ENCODE measurements around the gene PSAP. TPM values are rescaled to one million over a fixed set of nuclear protein-coding genes. Genes with fewer than 3 reads are reported as not detected.

Gene PSAP
- total RNA-seq, 2 experiments from 2014 or later: 111 to 118 TPM

- H3K27ac Mint-ChIP-seq: no peak overlapping the region
- H3K4me1 Mint-ChIP-seq: peaks cover 10% of the 10 kb centered on the region
- CTCF ChIA-PET: no interaction called here
- H3K27me3 Mint-ChIP-seq: peaks cover 7% of the 10 kb centered on the region
- no peaks in the 10 kb centered on the region for H3K36me3 Mint-ChIP-seq
- H3K9me3 Mint-ChIP-seq (ENCODE audit: low read depth): no peaks in the 10 kb centered on the region
- H3K4me3 Mint-ChIP-seq: no peak overlapping the region
- DNase-seq (no peak), ATAC-seq (no peak)
Measured at GRCh38 chr10:71802235-71802634, 48.8 kb downstream of the PSAP start.

DNA sequence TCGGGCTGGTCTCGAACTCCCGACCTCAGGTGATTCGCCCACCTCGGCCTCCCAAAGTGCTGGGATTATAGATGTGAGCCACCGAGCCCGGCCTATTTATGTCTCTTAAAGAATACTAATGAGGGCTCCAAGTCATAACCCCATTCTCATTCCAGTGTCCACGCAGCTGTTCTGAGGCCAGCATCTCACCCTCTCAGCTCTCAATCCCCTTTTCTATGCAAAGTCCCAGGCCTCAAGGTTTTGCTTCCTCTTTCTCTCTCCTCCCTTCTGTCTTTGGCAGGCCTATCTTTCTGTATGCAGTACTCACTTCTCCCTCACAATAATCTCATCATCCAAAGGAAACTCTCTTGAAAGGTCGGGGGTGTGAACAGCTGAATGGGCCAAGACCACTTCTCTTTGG lies 49.7 kb downstream of the PSAP start:
- Mint-ChIP-seq H3K4me1 (peaks cover 17% of the 10 kb centered on the region), H3K27ac (no peak overlapping the region), H3K27me3 (peaks cover 7% of the 10 kb centered on the region), H3K4me3 (no peak overlapping the region), H3K36me3 (no peaks in the 10 kb centered on the region), H3K9me3 (ENCODE audit: low read depth) (no peaks in the 10 kb centered on the region)
- ATAC-seq (no peak), DNase-seq (no peak)
- CTCF ChIA-PET: interaction anchor here (0.7 to 1.7 kb wide), 2 partner anchors 10 to 11 kb away, joined by 3 to 4 read pairs; no protein-coding TSS in a partner anchor

DNA sequence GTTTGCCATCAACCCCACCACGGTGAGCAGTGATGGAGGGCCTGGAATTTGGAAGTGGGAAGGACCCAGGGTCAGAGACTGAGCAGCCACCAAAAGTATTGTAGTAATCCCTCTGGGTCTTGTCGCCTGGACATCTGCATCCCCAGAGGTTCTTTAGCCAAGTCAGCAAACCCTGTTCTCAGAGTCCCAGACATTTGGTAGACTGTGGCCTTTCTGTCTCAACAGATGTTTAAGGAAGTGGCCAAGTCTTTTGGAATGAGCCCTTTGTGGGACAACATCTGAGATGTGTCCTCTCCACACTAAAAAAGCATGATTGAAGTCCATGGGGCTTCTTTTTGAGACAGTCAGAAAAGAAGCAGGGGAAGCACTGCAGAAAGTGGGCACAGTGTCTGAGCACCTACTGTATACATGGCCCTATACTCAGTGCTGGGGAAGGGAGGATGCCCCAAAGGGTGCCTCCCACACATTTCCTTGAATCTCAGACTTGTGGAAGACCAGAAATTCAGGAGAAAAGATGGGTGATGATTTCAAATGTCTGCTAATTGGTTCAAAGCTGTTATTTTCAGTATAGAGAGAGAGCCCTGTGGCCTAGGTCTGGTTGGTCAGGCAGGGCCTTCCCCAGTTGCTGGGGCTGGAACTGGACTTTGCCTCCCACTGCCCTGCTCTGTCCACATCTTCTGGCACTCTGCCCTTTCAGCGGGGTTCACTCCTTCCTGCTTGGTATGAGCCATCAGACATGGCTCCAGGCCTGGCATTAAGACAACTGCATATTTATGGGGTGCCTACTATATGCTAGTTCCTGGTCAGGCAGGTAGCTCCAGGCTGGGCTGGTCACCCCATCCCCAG lies 51.2 kb downstream of the PSAP start:
- Mint-ChIP-seq H3K27ac (no peak overlapping the region), H3K9me3 (ENCODE audit: low read depth) (no peaks in the 10 kb centered on the region), H3K4me1 (peaks cover 17% of the 10 kb centered on the region), H3K27me3 (peaks cover under 1% of the 10 kb centered on the region), H3K4me3 (no peak overlapping the region), H3K36me3 (no peaks in the 10 kb centered on the region)
- CTCF ChIA-PET: no interaction called here
- ATAC-seq (no peak), DNase-seq (no peak)

DNA sequence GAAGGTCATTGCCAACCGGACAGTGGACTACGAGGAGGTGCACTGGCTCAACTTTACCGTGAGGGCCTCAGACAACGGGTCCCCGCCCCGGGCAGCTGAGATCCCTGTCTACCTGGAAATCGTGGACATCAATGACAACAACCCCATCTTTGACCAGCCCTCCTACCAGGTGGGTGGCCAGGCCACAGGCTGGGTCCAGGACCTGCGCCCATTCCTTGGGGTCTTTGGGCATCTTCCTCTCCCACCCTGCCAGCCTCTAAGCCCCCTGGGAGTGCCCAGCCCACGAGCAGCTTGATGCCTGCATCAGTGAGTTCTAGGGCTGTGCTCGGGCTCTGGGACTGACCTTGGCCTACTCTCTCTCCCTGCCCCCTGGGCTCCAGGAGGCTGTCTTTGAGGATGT lies 51.9 kb downstream of the PSAP start:
- ATAC-seq (no peak), DNase-seq (no peak)
- H3K36me3 Mint-ChIP-seq: no peaks in the 10 kb centered on the region
- CTCF ChIA-PET: interaction anchor here (0.9 to 2.2 kb wide), 2 partner anchors 12 to 26 kb away, joined by 3 to 6 read pairs; partner anchors contain the start of gene VSIR
- H3K27ac Mint-ChIP-seq: no peak overlapping the region
- H3K9me3 Mint-ChIP-seq (ENCODE audit: low read depth): no peaks in the 10 kb centered on the region
- H3K4me1 Mint-ChIP-seq: peaks cover 17% of the 10 kb centered on the region
- no peaks in the 10 kb centered on the region for H3K27me3 Mint-ChIP-seq
- no peak overlapping the region for H3K4me3 Mint-ChIP-seq

DNA sequence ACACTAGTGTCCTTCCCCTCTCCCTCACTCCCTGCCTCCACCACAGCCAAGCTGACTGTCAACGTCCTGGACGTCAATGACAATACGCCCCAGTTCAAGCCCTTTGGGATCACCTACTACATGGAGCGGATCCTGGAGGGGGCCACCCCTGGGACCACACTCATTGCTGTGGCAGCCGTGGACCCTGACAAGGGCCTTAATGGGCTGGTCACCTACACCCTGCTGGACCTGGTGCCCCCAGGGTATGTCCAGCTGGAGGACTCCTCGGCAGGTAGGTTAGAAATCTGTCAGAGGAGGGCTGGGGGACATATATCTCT lies 52.8 kb downstream of the PSAP start:
- no peak overlapping the region for H3K4me3 Mint-ChIP-seq
- H3K27ac Mint-ChIP-seq: no peak overlapping the region
- DNase-seq: no peak
- H3K9me3 Mint-ChIP-seq (ENCODE audit: low read depth): no peaks in the 10 kb centered on the region
- CTCF ChIA-PET: interaction anchor here (0.9 to 2.2 kb wide), 2 partner anchors 13 to 25 kb away, joined by 3 to 6 read pairs; partner anchors contain the start of gene VSIR
- peaks cover 17% of the 10 kb centered on the region for H3K4me1 Mint-ChIP-seq
- H3K36me3 Mint-ChIP-seq: no peaks in the 10 kb centered on the region
- H3K27me3 Mint-ChIP-seq: no peaks in the 10 kb centered on the region
- no peak for ATAC-seq

DNA sequence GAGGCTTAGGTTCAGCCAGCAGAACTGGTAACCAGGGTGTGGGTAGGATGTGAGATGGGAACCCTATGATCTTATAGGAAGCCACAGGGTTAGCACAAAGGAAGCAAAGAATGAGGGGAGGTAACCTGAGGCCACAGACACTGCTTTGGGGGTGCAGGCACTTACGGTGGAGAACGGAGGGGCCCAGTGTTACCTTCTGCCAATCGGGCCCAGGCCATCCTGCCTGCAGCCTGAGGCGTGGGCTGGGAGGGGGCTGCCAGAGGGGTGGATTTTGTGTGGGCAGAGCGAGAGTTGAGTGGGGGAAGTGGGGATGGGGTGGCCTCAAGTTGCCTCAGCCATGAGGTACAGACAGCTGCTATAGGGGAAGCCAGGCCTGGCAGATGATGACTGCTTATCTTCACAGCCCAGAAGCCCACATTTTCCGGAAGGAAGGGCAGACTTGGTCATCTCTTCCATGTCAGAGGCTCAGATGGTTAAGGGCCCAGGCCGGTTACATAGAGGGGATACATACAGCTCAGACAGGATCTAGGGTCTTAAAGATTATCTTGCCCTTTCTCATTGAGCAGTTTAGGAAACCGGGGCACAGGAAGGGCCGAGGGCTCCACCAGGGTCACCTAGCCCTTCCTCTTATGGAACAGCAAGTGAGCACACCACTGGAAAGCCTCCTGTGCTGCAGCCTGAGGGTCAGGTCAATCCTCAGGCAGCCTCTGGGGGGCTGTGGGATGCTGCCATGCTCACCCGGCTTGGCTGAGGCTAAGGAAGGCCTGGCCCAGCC lies 53.3 kb downstream of the PSAP start:
- Mint-ChIP-seq H3K27ac (no peak overlapping the region), H3K36me3 (no peaks in the 10 kb centered on the region), H3K4me3 (no peak overlapping the region), H3K27me3 (no peaks in the 10 kb centered on the region), H3K9me3 (ENCODE audit: low read depth) (no peaks in the 10 kb centered on the region), H3K4me1 (peaks cover 17% of the 10 kb centered on the region)
- no peak for DNase-seq
- CTCF ChIA-PET: interaction anchor here (1.2 to 2.2 kb wide), 2 partner anchors 14 to 25 kb away, joined by 3 to 6 read pairs; partner anchors contain the start of gene VSIR
- ATAC-seq: peak; percentile 51

- H3K36me3 Mint-ChIP-seq: no peaks in the 10 kb centered on the region
- CTCF ChIA-PET: interaction anchor here (1.2 to 2.2 kb wide), 2 partner anchors 14 to 24 kb away, joined by 3 to 6 read pairs; partner anchors contain the start of gene VSIR
- DNase-seq: no peak
- peaks cover 17% of the 10 kb centered on the region for H3K4me1 Mint-ChIP-seq
- H3K27ac Mint-ChIP-seq: no peak overlapping the region
- no peak overlapping the region for H3K4me3 Mint-ChIP-seq
- ATAC-seq: no peak
- H3K9me3 Mint-ChIP-seq (ENCODE audit: low read depth): no peaks in the 10 kb centered on the region
- no peaks in the 10 kb centered on the region for H3K27me3 Mint-ChIP-seq
Measured at GRCh38 chr10:71796749-71797405, 54.2 kb downstream of the PSAP start.

GRCh38 chr10:71795248-71795647 lies 55.8 kb downstream of the PSAP start:
- no peaks in the 10 kb centered on the region for H3K9me3 Mint-ChIP-seq (ENCODE audit: low read depth)
- DNase-seq: no peak
- no peaks in the 10 kb centered on the region for H3K27me3 Mint-ChIP-seq
- H3K4me3 Mint-ChIP-seq: no peak overlapping the region
- H3K27ac Mint-ChIP-seq: no peak overlapping the region
- ATAC-seq: no peak
- H3K4me1 Mint-ChIP-seq: peaks cover 27% of the 10 kb centered on the region
- CTCF ChIA-PET: interaction anchor here (1.4 kb wide), 1 partner anchor 17 kb away, joined by 5 read pairs; no protein-coding TSS in a partner anchor
- no peaks in the 10 kb centered on the region for H3K36me3 Mint-ChIP-seq

- DNase-seq (no peak), ATAC-seq (peak; percentile 55)
- H3K9me3 Mint-ChIP-seq (ENCODE audit: low read depth): no peaks in the 10 kb centered on the region
- H3K36me3 Mint-ChIP-seq: no peaks in the 10 kb centered on the region
- H3K27me3 Mint-ChIP-seq: no peaks in the 10 kb centered on the region
- no peak overlapping the region for H3K27ac Mint-ChIP-seq
- H3K4me3 Mint-ChIP-seq: no peak overlapping the region
- CTCF ChIA-PET: no interaction called here
- peaks cover 12% of the 10 kb centered on the region for H3K4me1 Mint-ChIP-seq
Measured at GRCh38 chr10:71790749-71791440, 60.2 kb downstream of the PSAP start.

DNA sequence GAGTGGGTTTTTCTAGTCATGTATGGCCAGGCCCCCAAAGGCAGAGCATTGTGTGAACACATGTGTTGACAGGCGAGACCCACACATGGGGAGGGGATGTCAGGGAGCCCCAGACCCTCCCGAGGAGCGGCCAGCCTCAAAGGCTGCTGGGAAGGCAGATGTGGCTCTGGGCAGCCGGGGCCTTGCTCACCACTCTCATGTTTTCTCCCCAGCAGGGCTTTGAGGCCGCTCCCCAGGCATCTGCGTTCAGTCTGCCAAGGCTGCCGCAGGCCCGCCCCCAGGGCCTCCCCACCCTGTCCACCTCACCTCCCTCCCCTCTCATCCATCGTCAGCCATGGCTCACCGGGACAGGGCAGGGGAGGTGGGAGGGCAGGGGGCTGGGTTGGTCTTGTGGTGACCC lies 61.2 kb downstream of the PSAP start:
- Mint-ChIP-seq H3K4me1 (peaks cover 12% of the 10 kb centered on the region), H3K9me3 (ENCODE audit: low read depth) (no peaks in the 10 kb centered on the region), H3K4me3 (no peak overlapping the region), H3K27ac (no peak overlapping the region), H3K36me3 (no peaks in the 10 kb centered on the region), H3K27me3 (no peaks in the 10 kb centered on the region)
- DNase-seq (no peak), ATAC-seq (no peak)
- CTCF ChIA-PET: no interaction called here

- no peaks in the 10 kb centered on the region for H3K36me3 Mint-ChIP-seq
- ATAC-seq (no peak), DNase-seq (no peak)
- CTCF ChIA-PET: no interaction called here
- H3K27ac Mint-ChIP-seq: no peak overlapping the region
- no peak overlapping the region for H3K4me3 Mint-ChIP-seq
- H3K4me1 Mint-ChIP-seq: peaks cover 12% of the 10 kb centered on the region
- no peaks in the 10 kb centered on the region for H3K9me3 Mint-ChIP-seq (ENCODE audit: low read depth)
- no peaks in the 10 kb centered on the region for H3K27me3 Mint-ChIP-seq
Measured at GRCh38 chr10:71788954-71789353, 62.1 kb downstream of the PSAP start.

DNA sequence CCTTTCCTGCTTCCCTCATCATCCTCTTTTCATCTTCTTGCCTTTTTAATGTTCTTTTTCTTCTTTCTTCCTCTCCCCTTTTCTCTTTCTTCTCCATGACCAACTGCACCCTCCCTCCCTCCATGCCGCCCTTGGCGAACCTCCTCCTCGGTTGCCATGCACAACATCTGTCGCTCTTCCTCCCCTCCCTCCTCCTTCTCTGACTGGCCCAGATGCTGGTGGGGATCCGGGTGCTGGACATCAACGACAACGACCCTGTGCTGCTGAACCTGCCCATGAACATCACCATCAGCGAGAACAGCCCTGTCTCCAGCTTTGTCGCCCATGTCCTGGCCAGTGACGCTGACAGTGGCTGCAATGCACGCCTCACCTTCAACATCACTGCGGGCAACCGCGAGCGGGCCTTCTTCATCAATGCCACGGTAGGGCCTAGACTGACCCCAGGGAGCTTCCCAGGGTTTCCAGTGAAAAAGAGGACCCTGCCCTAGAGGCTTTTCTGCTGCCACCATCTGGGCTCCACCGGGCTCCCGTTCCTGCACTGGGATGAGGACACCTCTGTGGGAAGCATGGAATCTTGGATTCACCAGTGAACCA lies 66.3 kb downstream of the PSAP start:
- H3K36me3 Mint-ChIP-seq: no peaks in the 10 kb centered on the region
- H3K9me3 Mint-ChIP-seq (ENCODE audit: low read depth): no peaks in the 10 kb centered on the region
- CTCF ChIA-PET: interaction anchor here (1.2 kb wide), 2 partner anchors 112 to 244 kb away, joined by 3 read pairs; no protein-coding TSS in a partner anchor
- no peaks in the 10 kb centered on the region for H3K27me3 Mint-ChIP-seq
- no peak overlapping the region for H3K4me3 Mint-ChIP-seq
- DNase-seq: no peak
- no peak for ATAC-seq
- no peak overlapping the region for H3K27ac Mint-ChIP-seq
- peaks cover 4% of the 10 kb centered on the region for H3K4me1 Mint-ChIP-seq
